DND-41 (cell line): Measurements from ENCODE around the gene TCEA2.

Experiments
- ATAC-seq: fragments of 200-7000 bp; cut with Tn5 transposase; 3 replicates; pipeline ENCODE4 v1.9.1; 2021; ENCODE audit warnings: low read depth; ENCODE audit not compliant: insufficient read depth
- DNase-seq: peaks from one replicate; pipeline ENCODE4 v3.0.0-alpha.2; 2020
- H2AFZ ChIP-seq: 2 replicates; pipeline ENCODE4 v1.6.0; 2012; ENCODE audit warnings: low read depth, low read length
- H3K27ac ChIP-seq: 2 replicates; pipeline ENCODE4 v1.5.1; 2012; ENCODE audit warnings: low read length, inconsistent platforms
- H3K27me3 ChIP-seq: fragments of 200-600 bp; sonication (generic); 2 replicates; pipeline ENCODE4 v1.6.0; 2012; ENCODE audit warnings: low read length, mild to moderate bottlenecking, inconsistent platforms; ENCODE audit not compliant: insufficient read depth, poor library complexity
- H3K36me3 ChIP-seq: 2 replicates; pipeline ENCODE4 v1.5.1; 2012; ENCODE audit warnings: low read length, inconsistent platforms; ENCODE audit not compliant: insufficient read depth
- H3K4me1 ChIP-seq: 2 replicates; pipeline ENCODE4 v1.5.1; 2012; ENCODE audit warnings: mild to moderate bottlenecking, low read length; ENCODE audit not compliant: insufficient read depth
- H3K4me2 ChIP-seq: 2 replicates; pipeline ENCODE4 v1.6.0; 2012; ENCODE audit warnings: mild to moderate bottlenecking, moderate library complexity, low read length, inconsistent platforms; ENCODE audit not compliant: insufficient read depth
- H3K4me3 ChIP-seq, 2 experiments: fragments of 200-600 bp in 1 of 2; shearing (Covaris generic) in 1 of 2; 2 replicates each; pipeline ENCODE4 v1.5.1; 2012 to 2016; ENCODE audit warnings: inconsistent platforms in 2 of 2, low read length in 2 of 2, mild to moderate bottlenecking in 2 of 2, low read depth in 1 of 2, moderate library complexity in 1 of 2
- H3K79me2 ChIP-seq: 2 replicates; pipeline ENCODE4 v1.6.0; 2012; ENCODE audit warnings: low read length, inconsistent platforms; ENCODE audit not compliant: insufficient read depth
- H3K9ac ChIP-seq: 2 replicates; pipeline ENCODE4 v1.6.0; 2012; ENCODE audit warnings: low read depth, mild to moderate bottlenecking, inconsistent platforms, low read length, moderate library complexity
- H3K9me3 ChIP-seq: 2 replicates; pipeline ENCODE4 v1.5.1; 2012; ENCODE audit warnings: low read length, moderate library complexity, mild to moderate bottlenecking, inconsistent platforms; ENCODE audit not compliant: insufficient read depth, severe bottlenecking
- H4K20me1 ChIP-seq: 2 replicates; pipeline ENCODE4 v1.6.0; 2012; ENCODE audit warnings: low read length; ENCODE audit not compliant: insufficient read depth
- EZH2 ChIP-seq: IDR thresholded peaks from 3 replicates; pipeline ENCODE4 v1.6.1; 2012; ENCODE audit warnings: borderline replicate concordance, low read depth, mild to moderate bottlenecking, moderate library complexity, low read length, inconsistent platforms; ENCODE audit not compliant: severe bottlenecking
- TF ChIP-seq, protein P1 (sequence below): IDR thresholded peaks from 2 replicates; pipeline ENCODE4 v1.5.1; 2012; ENCODE audit warnings: borderline replicate concordance, low read length, moderate library complexity, mild to moderate bottlenecking; ENCODE audit not compliant: poor library complexity, severe bottlenecking; ENCODE audit errors: extremely low read depth

Gene TCEA2

GRCh38 chr20:64039293-64040160 is 23.5 kb upstream of the TCEA2 start:
- Histone ChIP-seq H3K4me1 (peaks cover 36% of the 10 kb centered on the region), H3K9ac (peak overlapping the region; percentile 70; the same call in 1 of the 2 replicates), H3K4me3 (peak overlapping the region in 1 of 2 experiments; percentile 66; a peak in 2 of 4 replicates), H3K36me3 (peaks cover 5% of the 10 kb centered on the region; the same call in 1 of the 2 replicates), H3K27me3 (peaks cover 42% of the 10 kb centered on the region), H2AFZ (no peak overlapping the region), H3K79me2 (no peaks in the 10 kb centered on the region), H3K9me3 (no peaks in the 10 kb centered on the region), H3K4me2 (peak overlapping the region; percentile 99), H3K27ac (no peak overlapping the region), H4K20me1 (peaks cover 13% of the 10 kb centered on the region; the same call in 1 of the 2 replicates)
- no peak for ATAC-seq
- no peak for DNase-seq
- TF ChIP-seq EZH2: no peak
- TF ChIP-seq, protein P1, sequence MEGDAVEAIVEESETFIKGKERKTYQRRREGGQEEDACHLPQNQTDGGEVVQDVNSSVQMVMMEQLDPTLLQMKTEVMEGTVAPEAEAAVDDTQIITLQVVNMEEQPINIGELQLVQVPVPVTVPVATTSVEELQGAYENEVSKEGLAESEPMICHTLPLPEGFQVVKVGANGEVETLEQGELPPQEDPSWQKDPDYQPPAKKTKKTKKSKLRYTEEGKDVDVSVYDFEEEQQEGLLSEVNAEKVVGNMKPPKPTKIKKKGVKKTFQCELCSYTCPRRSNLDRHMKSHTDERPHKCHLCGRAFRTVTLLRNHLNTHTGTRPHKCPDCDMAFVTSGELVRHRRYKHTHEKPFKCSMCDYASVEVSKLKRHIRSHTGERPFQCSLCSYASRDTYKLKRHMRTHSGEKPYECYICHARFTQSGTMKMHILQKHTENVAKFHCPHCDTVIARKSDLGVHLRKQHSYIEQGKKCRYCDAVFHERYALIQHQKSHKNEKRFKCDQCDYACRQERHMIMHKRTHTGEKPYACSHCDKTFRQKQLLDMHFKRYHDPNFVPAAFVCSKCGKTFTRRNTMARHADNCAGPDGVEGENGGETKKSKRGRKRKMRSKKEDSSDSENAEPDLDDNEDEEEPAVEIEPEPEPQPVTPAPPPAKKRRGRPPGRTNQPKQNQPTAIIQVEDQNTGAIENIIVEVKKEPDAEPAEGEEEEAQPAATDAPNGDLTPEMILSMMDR: no peak

- no peak for ATAC-seq
- Histone ChIP-seq H3K27ac (no peak overlapping the region), H3K4me2 (no peak overlapping the region)
Measured at GRCh38 chr20:64040231-64041039, 22.6 kb upstream of the TCEA2 start.

DNA sequence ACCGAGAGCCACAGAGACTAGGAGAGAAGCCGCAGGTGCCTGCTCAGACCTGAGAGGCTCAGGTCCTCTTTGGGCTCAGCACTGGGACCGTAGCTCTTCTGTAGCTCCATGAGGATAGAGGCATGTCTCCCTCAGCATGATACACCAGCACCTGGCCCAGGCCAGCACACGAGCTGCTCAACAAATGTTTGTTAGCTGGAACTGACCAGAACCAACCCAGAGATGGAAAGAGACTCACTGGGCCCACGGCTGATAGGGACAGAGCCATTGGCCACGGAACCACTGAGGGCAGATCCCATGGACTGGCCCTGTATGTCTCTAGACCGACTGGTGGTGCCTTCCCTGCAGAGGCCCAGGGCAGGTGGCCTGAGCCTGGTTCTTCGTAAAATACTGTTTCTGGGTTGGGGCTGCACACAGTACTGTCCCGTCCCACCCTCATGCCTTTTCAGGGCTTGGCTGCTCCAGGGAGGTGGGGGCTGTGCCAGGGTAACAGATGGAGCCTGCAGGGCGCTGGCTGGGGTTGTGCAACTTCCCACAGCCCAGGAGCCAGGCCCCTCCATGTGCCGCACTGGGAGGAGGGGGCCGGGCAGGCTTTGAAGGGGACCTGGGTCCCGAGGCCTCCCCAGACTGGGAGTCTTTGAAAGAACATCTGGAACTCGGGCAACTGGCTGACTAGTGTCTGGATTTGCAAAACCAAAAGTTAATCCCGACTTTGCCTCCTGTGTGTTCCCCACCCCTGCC is 21.8 kb upstream of the TCEA2 start:
- Histone ChIP-seq H3K9me3 (no peaks in the 10 kb centered on the region), H3K4me2 (no peak overlapping the region), H3K4me1 (peaks cover 34% of the 10 kb centered on the region), H3K27ac (no peak overlapping the region), H4K20me1 (peaks cover 10% of the 10 kb centered on the region; the same call in 1 of the 2 replicates), H3K9ac (no peak overlapping the region; the same call in 1 of the 2 replicates), H3K79me2 (no peaks in the 10 kb centered on the region), H2AFZ (no peak overlapping the region), H3K36me3 (no peaks in the 10 kb centered on the region), H3K27me3 (peaks cover 42% of the 10 kb centered on the region), H3K4me3 (no peak overlapping the region)
- no peak for ATAC-seq
- TF ChIP-seq EZH2: no peak
- no peak for DNase-seq

More at GRCh38 chr20:64040231-64041039, 22.6 kb upstream of the TCEA2 start:
- H3K36me3 ChIP-seq: no peaks in the 10 kb centered on the region
- no peak for TF ChIP-seq EZH2
- TF ChIP-seq, protein P1: no peak
- H3K4me3 ChIP-seq: no peak overlapping the region
- H3K27me3 ChIP-seq: peaks cover 42% of the 10 kb centered on the region
- peaks cover 13% of the 10 kb centered on the region; the same call in 1 of the 2 replicates for H4K20me1 ChIP-seq
- no peaks in the 10 kb centered on the region for H3K79me2 ChIP-seq
- no peak overlapping the region for H3K9ac ChIP-seq
- H3K4me1 ChIP-seq: peaks cover 34% of the 10 kb centered on the region
- DNase-seq: no peak
- no peak overlapping the region for H2AFZ ChIP-seq
- no peaks in the 10 kb centered on the region for H3K9me3 ChIP-seq
